GM21447 (cell line): ENCODE measurements around the gene EGFR.

Experiments
- ATAC-seq: cut with Tn5 transposase; IDR thresholded peaks from one replicate; pipeline ENCODE4 v1.9.1; 2021; ENCODE audit not compliant: unreplicated experiment

EGFR gene

GRCh38 chr7:55142919-55143600, 124.2 kb downstream of the EGFR start:
- no peak for ATAC-seq

GRCh38 chr7:55144333-55145317, 125.8 kb downstream of the EGFR start:
- ATAC-seq: no peak

GRCh38 chr7:55145606-55146005, 126.8 kb downstream of the EGFR start:
- ATAC-seq: no peak

- ATAC-seq: no peak
Observed at GRCh38 chr7:55147101-55147500, 128.3 kb downstream of the EGFR start.

- no peak for ATAC-seq
Observed at GRCh38 chr7:55147736-55148135, 128.9 kb downstream of the EGFR start.

GRCh38 chr7:55148571-55148970, 129.8 kb downstream of the EGFR start:
- no peak for ATAC-seq

GRCh38 chr7:55149001-55149400, 130.2 kb downstream of the EGFR start:
- no peak for ATAC-seq

- ATAC-seq: no peak
Observed at GRCh38 chr7:55150166-55150565, 131.3 kb downstream of the EGFR start.

- ATAC-seq: no peak
Observed at GRCh38 chr7:55150709-55151451, 132.1 kb downstream of the EGFR start.

GRCh38 chr7:55152516-55152915, 133.7 kb downstream of the EGFR start:
- ATAC-seq: no peak

GRCh38 chr7:55154096-55154495, 135.3 kb downstream of the EGFR start:
- ATAC-seq: no peak

- ATAC-seq: no peak
Observed at GRCh38 chr7:55155351-55156117, 136.7 kb downstream of the EGFR start.

- no peak for ATAC-seq
Observed at GRCh38 chr7:55156919-55157763, 138.3 kb downstream of the EGFR start.

GRCh38 chr7:55157764-55158105, 138.9 kb downstream of the EGFR start:
- no peak for ATAC-seq

GRCh38 chr7:55158541-55159382, 139.9 kb downstream of the EGFR start:
- ATAC-seq: no peak

- no peak for ATAC-seq
Observed at GRCh38 chr7:55160539-55160938, 141.7 kb downstream of the EGFR start.

GRCh38 chr7:55161154-55161687, 142.4 kb downstream of the EGFR start:
- ATAC-seq: no peak

- no peak for ATAC-seq
Observed at GRCh38 chr7:55162476-55162875, 143.7 kb downstream of the EGFR start.

GRCh38 chr7:55163733-55164132, 144.9 kb downstream of the EGFR start:
- no peak for ATAC-seq
